HL-60/S4 treated with retinoic acid at 250 ng/mL for 4 days and 3 days (cell line): ENCODE results near the gene COL19A1.

Experiments
- in situ Hi-C: fragments of 300-500 bp; cut with MboI; formaldehyde crosslinking; loops from 2 replicates; pipeline ENCODE4 v1.7.0; 2022; ENCODE audit warnings: low sequenced_read_pairs

COL19A1 gene

GRCh38 chr6:70162972-70163371, 296.6 kb downstream of the COL19A1 start:
- in situ Hi-C loops: no loop called here

GRCh38 chr6:70163795-70164194, 297.4 kb downstream of the COL19A1 start:
- in situ Hi-C loops: no loop called here

- in situ Hi-C loops: no loop called here
Measured at GRCh38 chr6:70164556-70164955, 298.2 kb downstream of the COL19A1 start.

- in situ Hi-C loops: no loop called here
Measured at GRCh38 chr6:70166088-70166958, 300.0 kb downstream of the COL19A1 start.

- in situ Hi-C loops: no loop called here
Measured at GRCh38 chr6:70168681-70169377, 302.5 kb downstream of the COL19A1 start.

- in situ Hi-C loops: no loop called here
Measured at GRCh38 chr6:70171236-70171635, 304.9 kb downstream of the COL19A1 start.

- in situ Hi-C loops: no loop called here
Measured at GRCh38 chr6:70172252-70172651, 305.9 kb downstream of the COL19A1 start.

- in situ Hi-C loops: no loop called here
Measured at GRCh38 chr6:70175770-70176169, 309.4 kb downstream of the COL19A1 start.

GRCh38 chr6:70176842-70177550, 310.6 kb downstream of the COL19A1 start:
- in situ Hi-C loops: no loop called here

GRCh38 chr6:70180183-70180900, 314.0 kb downstream of the COL19A1 start:
- in situ Hi-C loops: no loop called here

GRCh38 chr6:70180901-70181599, 314.7 kb downstream of the COL19A1 start:
- in situ Hi-C loops: no loop called here

- in situ Hi-C loops: no loop called here
Measured at GRCh38 chr6:70183538-70183937, 317.2 kb downstream of the COL19A1 start.

- in situ Hi-C loops: no loop called here
Measured at GRCh38 chr6:70184723-70185122, 318.4 kb downstream of the COL19A1 start.

- in situ Hi-C loops: no loop called here
Measured at GRCh38 chr6:70186461-70186860, 320.1 kb downstream of the COL19A1 start.

- in situ Hi-C loops: no loop called here
Measured at GRCh38 chr6:70188202-70188601, 321.8 kb downstream of the COL19A1 start.

- in situ Hi-C loops: no loop called here
Measured at GRCh38 chr6:70194421-70194820, 328.1 kb downstream of the COL19A1 start.

GRCh38 chr6:70196531-70196930, 330.2 kb downstream of the COL19A1 start:
- in situ Hi-C loops: no loop called here

GRCh38 chr6:70198785-70199184, 332.4 kb downstream of the COL19A1 start:
- in situ Hi-C loops: no loop called here

- in situ Hi-C loops: no loop called here
Measured at GRCh38 chr6:70208235-70208790, 342.0 kb downstream of the COL19A1 start.

GRCh38 chr6:70210462-70210861, 344.1 kb downstream of the COL19A1 start:
- in situ Hi-C loops: no loop called here
